HG02973 (cell line): ENCODE results near the gene ELAVL1.
"Not testable (repeated sequence)": the region's sequence is repeated elsewhere in the genome, so short reads cannot be mapped to it uniquely, and the experiment has no call there.

Experiments
- ATAC-seq: cut with Tn5 transposase; IDR thresholded peaks from one replicate; pipeline ENCODE4 v1.9.1; 2021; ENCODE audit warnings: moderate library complexity; ENCODE audit not compliant: unreplicated experiment

Gene ELAVL1

GRCh38 chr19:7941895-7942596, 63.4 kb downstream of the ELAVL1 start:
- ATAC-seq = no peak

- ATAC-seq = no peak
Observed at GRCh38 chr19:7940841-7941240, 64.6 kb downstream of the ELAVL1 start.

- ATAC-seq = no peak
Observed at GRCh38 chr19:7934766-7935165, 70.7 kb downstream of the ELAVL1 start.

GRCh38 chr19:7933828-7934725, 71.4 kb downstream of the ELAVL1 start:
- ATAC-seq = no peak

GRCh38 chr19:7933411-7933810, 72.0 kb downstream of the ELAVL1 start:
- ATAC-seq = no peak

GRCh38 chr19:7932930-7933300, 72.5 kb downstream of the ELAVL1 start:
- no peak for ATAC-seq

- no peak for ATAC-seq
Observed at GRCh38 chr19:7932276-7932929, 73.0 kb downstream of the ELAVL1 start.

- no peak for ATAC-seq
Observed at GRCh38 chr19:7931221-7932061, 74.0 kb downstream of the ELAVL1 start.

GRCh38 chr19:7930765-7931164, 74.7 kb downstream of the ELAVL1 start:
- ATAC-seq = no peak

GRCh38 chr19:7930030-7930429, 75.4 kb downstream of the ELAVL1 start:
- ATAC-seq = not testable (repeated sequence)

GRCh38 chr19:7928741-7929701, 76.4 kb downstream of the ELAVL1 start:
- ATAC-seq = no peak

GRCh38 chr19:7928334-7928706, 77.1 kb downstream of the ELAVL1 start:
- ATAC-seq = no peak

GRCh38 chr19:7927605-7928333, 77.7 kb downstream of the ELAVL1 start:
- ATAC-seq = no peak

GRCh38 chr19:7926727-7927604, 78.5 kb downstream of the ELAVL1 start:
- no peak for ATAC-seq

- ATAC-seq = no peak
Observed at GRCh38 chr19:7926021-7926726, 79.3 kb downstream of the ELAVL1 start, which contains the start of gene CTXN1. Gene CTXN1, minus strand, starts transcription at chr19:7926135. Its CDS starts 597 bp downstream, at chr19:7925538.

- no peak for ATAC-seq
Observed at GRCh38 chr19:7925171-7925851, 80.1 kb downstream of the ELAVL1 start.
